ENCODE data around the gene THUMPD3. TPM values are rescaled to one million over a fixed set of nuclear protein-coding genes. Genes with fewer than 3 reads are reported as not detected.

THUMPD3 gene
- total RNA-seq, 1 donor: 42.7 TPM

DNA sequence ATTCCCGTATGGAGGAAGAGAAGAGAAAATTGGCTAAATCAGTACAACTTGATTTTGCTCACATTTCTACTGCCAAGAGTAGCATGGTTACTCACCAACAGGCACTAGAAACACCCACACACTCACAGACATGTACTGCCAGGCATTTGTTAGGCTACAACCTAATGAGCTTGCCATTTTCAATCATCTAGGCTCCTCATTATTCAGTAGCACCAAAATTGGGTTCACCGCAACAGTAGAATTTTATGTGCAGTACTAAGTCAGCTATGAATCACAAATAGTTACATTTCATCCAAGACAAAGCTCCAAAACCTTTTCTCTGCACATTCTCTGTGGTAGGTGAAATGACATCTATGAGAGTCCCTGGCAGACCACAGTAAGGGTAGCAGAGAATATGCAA, 15.0 kb upstream of the THUMPD3 start:
- DNase-seq (ENCODE audit: insufficient read length, low spot score, missing footprints): peak; percentile 69
- no peaks in the 10 kb centered on the region for H3K79me2 ChIP-seq (ENCODE audit: insufficient read depth, low read length)
- no peaks in the 10 kb centered on the region for H4K20me1 ChIP-seq (ENCODE audit: insufficient read depth, low read length)
- peak overlapping the region; percentile 81 for H3K4me2 ChIP-seq (ENCODE audit: insufficient read depth, low read length)
- H3K9me3 ChIP-seq (ENCODE audit: low read depth, low read length): no peaks in the 10 kb centered on the region
- no peaks in the 10 kb centered on the region for H3K36me3 ChIP-seq (ENCODE audit: insufficient read depth, low read length)
- TF ChIP-seq, protein P1, sequence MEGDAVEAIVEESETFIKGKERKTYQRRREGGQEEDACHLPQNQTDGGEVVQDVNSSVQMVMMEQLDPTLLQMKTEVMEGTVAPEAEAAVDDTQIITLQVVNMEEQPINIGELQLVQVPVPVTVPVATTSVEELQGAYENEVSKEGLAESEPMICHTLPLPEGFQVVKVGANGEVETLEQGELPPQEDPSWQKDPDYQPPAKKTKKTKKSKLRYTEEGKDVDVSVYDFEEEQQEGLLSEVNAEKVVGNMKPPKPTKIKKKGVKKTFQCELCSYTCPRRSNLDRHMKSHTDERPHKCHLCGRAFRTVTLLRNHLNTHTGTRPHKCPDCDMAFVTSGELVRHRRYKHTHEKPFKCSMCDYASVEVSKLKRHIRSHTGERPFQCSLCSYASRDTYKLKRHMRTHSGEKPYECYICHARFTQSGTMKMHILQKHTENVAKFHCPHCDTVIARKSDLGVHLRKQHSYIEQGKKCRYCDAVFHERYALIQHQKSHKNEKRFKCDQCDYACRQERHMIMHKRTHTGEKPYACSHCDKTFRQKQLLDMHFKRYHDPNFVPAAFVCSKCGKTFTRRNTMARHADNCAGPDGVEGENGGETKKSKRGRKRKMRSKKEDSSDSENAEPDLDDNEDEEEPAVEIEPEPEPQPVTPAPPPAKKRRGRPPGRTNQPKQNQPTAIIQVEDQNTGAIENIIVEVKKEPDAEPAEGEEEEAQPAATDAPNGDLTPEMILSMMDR (IDR thresholded peaks at IDR 0.05; ENCODE audit: extremely low read depth, low read depth, low read length): no peak
- peak overlapping the region; percentile 96 for H3K27ac ChIP-seq (ENCODE audit: low read depth, low read length)
- no peaks in the 10 kb centered on the region for H3K27me3 ChIP-seq (ENCODE audit: insufficient read depth, low read length)
- H3K4me1 ChIP-seq (ENCODE audit: insufficient read depth, low read length): peaks cover 48% of the 10 kb centered on the region
- no peak overlapping the region for H2AFZ ChIP-seq (ENCODE audit: low read length)
- peak overlapping the region; percentile 10 for H3K4me3 ChIP-seq (ENCODE audit: insufficient read depth, low read length)

DNA sequence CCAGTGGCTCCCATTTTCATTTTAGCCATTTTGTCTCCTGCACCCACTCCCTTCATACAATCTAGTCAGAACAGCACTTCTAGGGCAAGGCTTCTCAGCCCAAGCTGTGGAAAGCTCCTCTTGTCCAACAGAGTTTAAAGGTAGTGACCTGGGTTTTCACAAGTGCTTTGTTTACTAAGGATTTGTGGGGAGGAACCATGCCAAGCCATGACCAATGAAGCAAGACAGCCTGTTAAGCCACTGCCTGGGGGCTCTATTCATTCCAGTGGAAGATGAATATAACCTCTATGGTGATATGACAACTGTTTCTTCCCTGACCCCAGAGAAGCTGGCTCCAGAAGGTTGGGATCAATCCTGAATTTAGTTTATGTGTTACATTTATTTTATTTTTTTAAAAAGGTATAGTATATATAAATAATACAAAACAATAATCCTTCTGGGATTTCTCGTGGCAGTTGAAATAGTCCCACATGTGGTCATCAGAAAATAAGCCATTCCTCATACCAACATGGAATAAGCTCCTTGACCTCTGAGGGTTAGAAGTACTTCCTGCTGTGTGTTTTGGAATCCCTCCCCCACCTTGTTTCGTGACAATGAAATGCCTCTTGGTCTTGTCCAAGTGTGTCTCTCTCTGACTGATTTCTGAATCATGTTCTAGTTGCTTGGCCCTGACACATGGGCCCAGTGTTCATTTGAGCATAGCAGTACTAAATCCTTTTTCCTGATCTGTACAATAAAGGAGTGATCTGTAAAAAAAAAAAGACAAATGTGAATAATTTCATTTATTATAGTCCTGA, 13.3 kb upstream of the THUMPD3 start:
- DNase-seq (ENCODE audit: insufficient read length, low spot score, missing footprints): peak; percentile 85
- H3K4me1 ChIP-seq (ENCODE audit: insufficient read depth, low read length): peaks cover 55% of the 10 kb centered on the region
- peak overlapping the region; percentile 20 for H3K4me2 ChIP-seq (ENCODE audit: insufficient read depth, low read length)
- H3K4me3 ChIP-seq (ENCODE audit: insufficient read depth, low read length): no peak overlapping the region
- no peak overlapping the region for H2AFZ ChIP-seq (ENCODE audit: low read length)
- H3K27ac ChIP-seq (ENCODE audit: low read depth, low read length): peak overlapping the region; percentile 96
- no peaks in the 10 kb centered on the region for H3K36me3 ChIP-seq (ENCODE audit: insufficient read depth, low read length)
- no peaks in the 10 kb centered on the region for H3K27me3 ChIP-seq (ENCODE audit: insufficient read depth, low read length)
- no peaks in the 10 kb centered on the region for H3K9me3 ChIP-seq (ENCODE audit: low read depth, low read length)
- TF ChIP-seq, protein P1 (IDR thresholded peaks at IDR 0.05; ENCODE audit: extremely low read depth, low read depth, low read length): no peak
- H3K79me2 ChIP-seq (ENCODE audit: insufficient read depth, low read length): no peaks in the 10 kb centered on the region
- no peaks in the 10 kb centered on the region for H4K20me1 ChIP-seq (ENCODE audit: insufficient read depth, low read length)

DNA sequence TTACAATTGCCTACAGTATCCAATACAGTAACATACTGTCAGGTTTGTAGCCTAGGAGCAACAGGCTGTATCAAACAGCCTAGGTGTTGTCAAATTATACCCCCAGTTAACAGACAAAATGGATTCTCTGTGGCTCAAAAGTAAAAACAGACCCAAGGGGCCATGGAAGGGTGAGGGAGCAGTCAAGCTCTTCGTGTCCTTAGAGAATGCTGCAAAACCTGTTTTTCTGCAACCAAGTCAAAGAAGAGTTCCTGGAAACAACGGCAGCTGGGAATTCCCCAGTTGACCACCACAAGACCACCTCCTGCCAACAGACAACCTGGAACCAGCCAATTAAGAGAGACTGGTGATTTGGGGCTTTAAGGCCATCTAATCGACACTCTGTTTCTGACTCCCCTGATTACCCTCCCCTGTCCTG, 11.1 kb upstream of the THUMPD3 start:
- TF ChIP-seq, protein P1 (IDR thresholded peaks at IDR 0.05; ENCODE audit: extremely low read depth, low read depth, low read length): no peak
- Histone ChIP-seq H2AFZ (ENCODE audit: low read length) (no peak overlapping the region), H3K9me3 (ENCODE audit: low read depth, low read length) (no peaks in the 10 kb centered on the region), H3K36me3 (ENCODE audit: insufficient read depth, low read length) (no peaks in the 10 kb centered on the region), H3K27ac (ENCODE audit: low read depth, low read length) (no peak overlapping the region), H3K79me2 (ENCODE audit: insufficient read depth, low read length) (no peaks in the 10 kb centered on the region), H3K4me1 (ENCODE audit: insufficient read depth, low read length) (peaks cover 49% of the 10 kb centered on the region), H3K4me2 (ENCODE audit: insufficient read depth, low read length) (no peak overlapping the region), H4K20me1 (ENCODE audit: insufficient read depth, low read length) (no peaks in the 10 kb centered on the region), H3K4me3 (ENCODE audit: insufficient read depth, low read length) (no peak overlapping the region), H3K27me3 (ENCODE audit: insufficient read depth, low read length) (no peaks in the 10 kb centered on the region)
- DNase-seq (ENCODE audit: insufficient read length, low spot score, missing footprints): no peak

DNA sequence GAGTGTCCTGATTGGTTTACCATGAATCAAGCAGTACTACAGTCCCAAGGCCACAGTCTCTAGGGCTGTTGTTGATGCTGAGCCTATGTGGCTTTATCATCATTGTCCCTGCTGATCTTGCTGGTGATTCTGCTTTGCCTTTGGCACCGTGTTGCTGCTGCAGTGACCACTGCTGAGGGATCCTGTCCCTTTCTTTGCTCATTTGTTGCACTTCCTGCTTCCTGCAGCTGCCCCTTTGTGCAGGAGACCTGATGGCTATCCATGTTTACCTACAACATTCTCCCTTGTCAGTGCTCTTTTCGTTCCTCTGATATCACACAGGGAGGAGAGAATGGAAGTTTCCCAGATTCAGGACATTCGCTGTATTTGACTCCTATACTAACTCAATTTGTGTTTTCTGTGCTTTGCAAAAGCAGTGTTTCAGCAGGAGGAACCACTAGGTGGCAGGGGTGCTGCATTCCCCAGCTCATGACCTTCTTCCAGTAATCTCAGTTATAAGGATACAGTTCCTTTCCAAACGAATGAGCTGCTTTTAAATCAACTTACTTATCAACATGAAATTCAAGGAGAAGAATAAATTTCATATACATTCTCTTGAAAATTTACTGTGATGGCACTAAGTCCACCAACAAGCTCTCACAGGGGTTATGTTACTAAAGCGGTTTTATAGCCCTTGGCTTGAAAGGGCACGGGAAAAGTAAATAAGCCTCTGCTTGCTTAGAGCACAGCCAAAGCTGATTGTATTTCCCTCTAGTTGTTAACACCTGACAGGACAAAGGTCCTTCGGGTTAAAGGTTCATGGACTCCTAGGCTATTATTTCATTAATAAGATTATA, 9.7 kb upstream of the THUMPD3 start:
- H3K36me3 ChIP-seq (ENCODE audit: insufficient read depth, low read length): no peaks in the 10 kb centered on the region
- H3K27me3 ChIP-seq (ENCODE audit: insufficient read depth, low read length): no peaks in the 10 kb centered on the region
- no peaks in the 10 kb centered on the region for H4K20me1 ChIP-seq (ENCODE audit: insufficient read depth, low read length)
- no peaks in the 10 kb centered on the region for H3K79me2 ChIP-seq (ENCODE audit: insufficient read depth, low read length)
- no peak overlapping the region for H3K4me2 ChIP-seq (ENCODE audit: insufficient read depth, low read length)
- H3K27ac ChIP-seq (ENCODE audit: low read depth, low read length): no peak overlapping the region
- TF ChIP-seq, protein P1 (IDR thresholded peaks at IDR 0.05; ENCODE audit: extremely low read depth, low read depth, low read length): peak; percentile 97
- peak; percentile 91 for DNase-seq (ENCODE audit: insufficient read length, low spot score, missing footprints)
- no peak overlapping the region for H3K4me3 ChIP-seq (ENCODE audit: insufficient read depth, low read length)
- H3K9me3 ChIP-seq (ENCODE audit: low read depth, low read length): no peaks in the 10 kb centered on the region
- peak overlapping the region; percentile 5 for H2AFZ ChIP-seq (ENCODE audit: low read length)
- peaks cover 36% of the 10 kb centered on the region for H3K4me1 ChIP-seq (ENCODE audit: insufficient read depth, low read length)

Data from osteoblast (primary cell).